ENCODE data around the gene FAM9C.

The FAM9C gene

GRCh38 chrX:13051167-13051528 lies 6.7 kb upstream of the FAM9C start:
- no peak for TF ChIP-seq CTCF (IDR thresholded peaks at IDR 0.05; ENCODE audit: control extremely low read depth, extremely low read depth, low read depth, missing control alignments)
- DNase-seq (ENCODE audit: extremely low spot score) = no peak
- ChIA-PET POLR2A (interaction anchor here (1.1 kb wide), 1 partner anchor 73 kb away, joined by 4 read pairs; no protein-coding TSS in a partner anchor), CTCF (interaction anchor here (0.8 to 2.0 kb wide), 7 partner anchors 16 to 437 kb away, joined by 3 to 4 read pairs (median 4); no protein-coding TSS in a partner anchor)

GRCh38 chrX:13050151-13050550 lies 5.7 kb upstream of the FAM9C start:
- POLR2A ChIA-PET = interaction anchor here (0.5 kb wide), 1 partner anchor 26 kb away, joined by 5 read pairs; no protein-coding TSS in a partner anchor

GRCh38 chrX:13048280-13048679 lies 3.9 kb upstream of the FAM9C start:
- POLR2A ChIA-PET = no interaction called here
- CTCF ChIA-PET = interaction anchor here (1.3 to 2.0 kb wide), 2 partner anchors 38 to 45 kb away, joined by 3 to 5 read pairs; no protein-coding TSS in a partner anchor
- DNase-seq (ENCODE audit: extremely low spot score) = no peak
- TF ChIP-seq CTCF (IDR thresholded peaks at IDR 0.05; ENCODE audit: control extremely low read depth, extremely low read depth, low read depth, missing control alignments) = no peak

More at GRCh38 chrX:13050151-13050550, 5.7 kb upstream of the FAM9C start:
- TF ChIP-seq CTCF (IDR thresholded peaks at IDR 0.05; ENCODE audit: control extremely low read depth, extremely low read depth, low read depth, missing control alignments) = no peak
- CTCF ChIA-PET = interaction anchor here (2.0 kb wide), 1 partner anchor 24 kb away, joined by 4 read pairs; no protein-coding TSS in a partner anchor
- no peak for DNase-seq (ENCODE audit: extremely low spot score)

GRCh38 chrX:13047759-13048158 lies 3.3 kb upstream of the FAM9C start:
- ChIA-PET POLR2A (no interaction called here), CTCF (interaction anchor here (1.3 to 2.0 kb wide), 2 partner anchors 37 to 45 kb away, joined by 3 to 5 read pairs; no protein-coding TSS in a partner anchor)
- DNase-seq (ENCODE audit: extremely low spot score) = no peak
- TF ChIP-seq CTCF (IDR thresholded peaks at IDR 0.05; ENCODE audit: control extremely low read depth, extremely low read depth, low read depth, missing control alignments) = no peak

GRCh38 chrX:13046141-13046855 lies 1.9 kb upstream of the FAM9C start:
- no peak for DNase-seq (ENCODE audit: extremely low spot score)
- POLR2A ChIA-PET = no interaction called here
- CTCF ChIA-PET = interaction anchor here (0.6 kb wide), 1 partner anchor 16 kb away, joined by 3 read pairs; no protein-coding TSS in a partner anchor
- no peak for TF ChIP-seq CTCF (IDR thresholded peaks at IDR 0.05; ENCODE audit: control extremely low read depth, extremely low read depth, low read depth, missing control alignments)

- POLR2A ChIA-PET = no interaction called here
- TF ChIP-seq CTCF (IDR thresholded peaks at IDR 0.05; ENCODE audit: control extremely low read depth, extremely low read depth, low read depth, missing control alignments) = no peak
- no peak for DNase-seq (ENCODE audit: extremely low spot score)
- CTCF ChIA-PET = no interaction called here
Measured at GRCh38 chrX:13043938-13044337, 482 bp downstream of the FAM9C start.

Measured in GM10248 (cell line).